ENCODE data around the gene LRRC72.

GRCh38 chr7:16562456-16563220 is 36.0 kb downstream of the LRRC72 start:
- TF ChIP-seq CTCF (IDR thresholded peaks at IDR 0.05; ENCODE audit: poor library complexity), result no peak
- no peak for TF ChIP-seq EZH2 (IDR thresholded peaks at IDR 0.05; ENCODE audit: borderline replicate concordance)

All from hepatocyte (in vitro differentiated cells).